GM12878 (cell line): ENCODE results near the gene SARM1. TPM values are rescaled to one million over a fixed set of nuclear protein-coding genes. Genes with fewer than 3 reads are reported as not detected.

Source experiments
- IRF5 ChIP-seq: fragments of 450-650 bp; IDR thresholded peaks from 2 replicates; pipeline ENCODE4 v1.6.1; 2017; ENCODE audit warnings: borderline replicate concordance
- MLLT1 ChIP-seq: fragments of 450-650 bp; IDR thresholded peaks from 2 replicates; pipeline ENCODE4 v1.6.1; 2016; ENCODE audit warnings: mild to moderate bottlenecking
- MXI1 ChIP-seq: fragments of 150-350 bp; IDR thresholded peaks from 2 replicates; pipeline ENCODE4 v1.6.1; 2011; ENCODE audit warnings: low read depth, mild to moderate bottlenecking, inconsistent platforms, low read length, improper control_type of control experiment
- MYC ChIP-seq: IDR thresholded peaks from 2 replicates; pipeline ENCODE4 v1.6.1; 2011; ENCODE audit warnings: mild to moderate bottlenecking, low read length, moderate library complexity, inconsistent platforms; ENCODE audit not compliant: insufficient read depth, insufficient replicate concordance, insufficient read length, severe bottlenecking
- NFYB ChIP-seq: IDR thresholded peaks from 2 replicates; pipeline ENCODE4 v1.6.1; 2011; ENCODE audit warnings: low read depth, mild to moderate bottlenecking, low read length, improper control_type of control experiment, moderate library complexity; ENCODE audit not compliant: insufficient read depth
- NRF1 ChIP-seq: conservative IDR thresholded peaks from 2 replicates; pipeline ENCODE4 v1.6.1; 2011; ENCODE audit warnings: mild to moderate bottlenecking, low read depth, low read length, improper control_type of control experiment
- RUNX3 ChIP-seq: IDR thresholded peaks from 2 replicates; pipeline ENCODE4 v1.6.1; 2012; ENCODE audit warnings: low read length, inconsistent platforms
- SKIL ChIP-seq: fragments of 450-650 bp; IDR thresholded peaks from 2 replicates; pipeline ENCODE4 v1.6.1; 2017; ENCODE audit warnings: mild to moderate bottlenecking, low read depth, inconsistent platforms; ENCODE audit not compliant: poor library complexity, severe bottlenecking
- SUPT20H ChIP-seq: IDR thresholded peaks from 2 replicates; pipeline ENCODE4 v1.6.1; 2011; ENCODE audit warnings: low read depth, mild to moderate bottlenecking, low read length, moderate library complexity, borderline replicate concordance; ENCODE audit not compliant: control insufficient read depth
- TCF7 ChIP-seq: IDR thresholded peaks from 2 replicates; pipeline ENCODE4 v1.6.1; 2014; ENCODE audit warnings: antibody characterized with exemption, borderline replicate concordance
- USF1 ChIP-seq: IDR thresholded peaks from 2 replicates; pipeline ENCODE4 v1.6.1; 2011; ENCODE audit warnings: borderline replicate concordance, low read depth, mild to moderate bottlenecking, moderate library complexity, mixed read lengths, low read length; ENCODE audit not compliant: insufficient read depth; ENCODE audit errors: extremely low read length
- ZBTB11 ChIP-seq: fragments of 450-650 bp; formaldehyde crosslinking; IDR thresholded peaks from 2 replicates; pipeline ENCODE4 v1.5.0; 2022; ENCODE audit warnings: mild to moderate bottlenecking, missing genetic modification characterization
- polyA plus RNA-seq, 11 experiments: library from polyadenylated mRNA; depleted of rRNA in 4 of 11; unstranded in 6 of 11; stranded (reverse) in 5 of 11; fragments of >200 nt; fragmentation: Nextera tagmentation in 4 of 11; fragmentation: Illumina TruSeq in 1 of 11; extraction: Ambion mirVana in 4 of 11; extraction: Trizol in 1 of 11; gene quantifications; 1 replicate in 1 of 11; 2 replicates in 10 of 11; pipeline versions ENCODE4 v1.2.1 to v1.2.3, GENCODE V29; 2011 to 2016; ENCODE audit warnings: inconsistent platforms in 2 of 11, missing spikeins in 2 of 11, low read depth in 1 of 11
- total RNA-seq, 4 experiments: library from RNA; depleted of rRNA in 3 of 4; stranded (reverse); fragments of >200 nt in 3 of 4; fragmentation: Illumina TruSeq in 1 of 4; extraction: Trizol in 1 of 4; gene quantifications; 2 replicates each; pipeline versions ENCODE4 v1.2.1 to v1.2.3, GENCODE V29; 2013 to 2021
- TF ChIP-seq, protein P1 (sequence below): fragments of 450-650 bp; IDR thresholded peaks from 2 replicates; pipeline ENCODE4 v1.6.1; 2016; ENCODE audit warnings: mild to moderate bottlenecking
- TF ChIP-seq, protein P2 (sequence below): fragments of 150-350 bp; IDR thresholded peaks from 2 replicates; pipeline ENCODE4 v1.6.1; 2014; ENCODE audit warnings: mild to moderate bottlenecking, low read depth, low read length

SARM1 gene
- total and polyA plus RNA-seq, 10 of the 15 experiments (the other 5 are each of a cell fraction or from before 2014, with no cell fraction given) = 0.56 to 25.3 (median 11.9) TPM

- TF ChIP-seq ZBTB11 (CRISPR knock-in tag) = peak; percentile 82
- no peak for TF ChIP-seq NRF1
- peak; percentile 91 for TF ChIP-seq USF1
- no peak for TF ChIP-seq SUPT20H
- TF ChIP-seq, protein P1, sequence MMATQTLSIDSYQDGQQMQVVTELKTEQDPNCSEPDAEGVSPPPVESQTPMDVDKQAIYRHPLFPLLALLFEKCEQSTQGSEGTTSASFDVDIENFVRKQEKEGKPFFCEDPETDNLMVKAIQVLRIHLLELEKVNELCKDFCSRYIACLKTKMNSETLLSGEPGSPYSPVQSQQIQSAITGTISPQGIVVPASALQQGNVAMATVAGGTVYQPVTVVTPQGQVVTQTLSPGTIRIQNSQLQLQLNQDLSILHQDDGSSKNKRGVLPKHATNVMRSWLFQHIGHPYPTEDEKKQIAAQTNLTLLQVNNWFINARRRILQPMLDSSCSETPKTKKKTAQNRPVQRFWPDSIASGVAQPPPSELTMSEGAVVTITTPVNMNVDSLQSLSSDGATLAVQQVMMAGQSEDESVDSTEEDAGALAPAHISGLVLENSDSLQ = peak; percentile 65
- no peak for TF ChIP-seq TCF7
- peak; percentile 71 for TF ChIP-seq MYC
- TF ChIP-seq IRF5 = no peak
- TF ChIP-seq, protein P2, sequence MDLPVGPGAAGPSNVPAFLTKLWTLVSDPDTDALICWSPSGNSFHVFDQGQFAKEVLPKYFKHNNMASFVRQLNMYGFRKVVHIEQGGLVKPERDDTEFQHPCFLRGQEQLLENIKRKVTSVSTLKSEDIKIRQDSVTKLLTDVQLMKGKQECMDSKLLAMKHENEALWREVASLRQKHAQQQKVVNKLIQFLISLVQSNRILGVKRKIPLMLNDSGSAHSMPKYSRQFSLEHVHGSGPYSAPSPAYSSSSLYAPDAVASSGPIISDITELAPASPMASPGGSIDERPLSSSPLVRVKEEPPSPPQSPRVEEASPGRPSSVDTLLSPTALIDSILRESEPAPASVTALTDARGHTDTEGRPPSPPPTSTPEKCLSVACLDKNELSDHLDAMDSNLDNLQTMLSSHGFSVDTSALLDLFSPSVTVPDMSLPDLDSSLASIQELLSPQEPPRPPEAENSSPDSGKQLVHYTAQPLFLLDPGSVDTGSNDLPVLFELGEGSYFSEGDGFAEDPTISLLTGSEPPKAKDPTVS = no peak
- TF ChIP-seq RUNX3 = peak; percentile 36; the same call in 1 of the 2 replicates
- peak; percentile 44 for TF ChIP-seq SKIL
- peak; percentile 81; the same call in 1 of the 2 replicates for TF ChIP-seq MXI1
- TF ChIP-seq MLLT1 = 0 out of 2 replicates have a peak, but pooled peaks have one; percentile 35
- peak; percentile 17; the same call in 1 of the 2 replicates for TF ChIP-seq NFYB
These were observed 14.2 kb upstream of the SARM1 start, which contains the start of gene POLDIP2 (continued) for GRCh38 chr17:28357061-28357900.
